ENCODE data around the gene VPS8. TPM values are rescaled to one million over a fixed set of nuclear protein-coding genes. Genes with fewer than 3 reads are reported as not detected.

Gene VPS8
- total RNA-seq, 1 experiment from 2014 or later: 37.6 TPM

DNA sequence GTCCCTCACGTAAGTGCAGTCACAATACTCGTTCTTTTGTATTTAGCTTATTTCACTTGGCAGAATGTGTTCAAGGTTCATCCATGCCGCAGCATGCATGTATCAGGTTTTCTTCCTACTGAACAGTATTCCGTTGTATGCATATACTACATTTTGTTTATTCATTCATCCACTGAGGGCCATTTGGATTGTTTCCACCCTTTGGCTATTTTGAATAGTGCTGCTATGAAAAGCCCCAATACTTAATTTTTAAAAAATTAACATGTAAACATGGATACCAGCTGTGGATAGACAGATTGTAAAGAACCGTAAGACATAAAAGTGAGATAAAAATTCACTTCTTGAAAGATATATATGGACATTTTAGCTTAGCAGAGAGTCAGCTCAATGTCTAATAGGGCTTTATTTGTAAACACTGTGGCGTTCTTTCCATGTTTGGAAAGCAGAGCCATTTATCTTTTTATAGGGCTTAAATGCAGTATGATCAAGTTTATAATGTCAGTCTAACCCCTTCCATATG is 115.9 kb downstream of the VPS8 start:
- POLR2A ChIA-PET: no interaction called here
- intact Hi-C loops (cut with micrococcal nuclease): no loop called here
- Histone ChIP-seq H3K4me2 (ENCODE audit: low read length) (no peak overlapping the region), H3K9me3 (ENCODE audit: control insufficient read depth in 1 of 2, insufficient read depth in 1 of 2, low read depth in 1 of 2, low read length in 2 of 2) (no peaks in the 10 kb centered on the region), H4K20me1 (ENCODE audit: insufficient read depth) (no peaks in the 10 kb centered on the region), H3K27ac (ENCODE audit: low read depth, low read length) (no peak overlapping the region), H3K27me3 (ENCODE audit: insufficient read depth, low read length) (no peaks in the 10 kb centered on the region), H3K9ac (ENCODE audit: low read length) (no peak overlapping the region), H3K4me3 (replicated peaks in 1 of 2; ENCODE audit: low read depth in 1 of 2, low read length in 2 of 2) (no peak overlapping the region), H2AFZ (ENCODE audit: low read depth, low read length, poor library complexity, severe bottlenecking) (no peak overlapping the region), H3K9me2 (ENCODE audit: insufficient read depth) (no peaks in the 10 kb centered on the region), H3K36me3 (ENCODE audit: control insufficient read depth in 1 of 2, insufficient read depth in 2 of 2, low read length in 2 of 2) (no peaks in the 10 kb centered on the region), H3K4me1 (ENCODE audit: control insufficient read depth in 1 of 2, insufficient read depth in 2 of 2, low read length in 2 of 2) (no peaks in the 10 kb centered on the region), H3K79me2 (ENCODE audit: insufficient read depth, low read length) (no peaks in the 10 kb centered on the region)
- BruUV-seq (replicated peaks): no TSS peak
- DNase-seq (ENCODE audit: low read depth, low spot score) (no peak), ATAC-seq (no peak)
- TF ChIP-seq JUND (IDR thresholded peaks at IDR 0.05) (no peak), SRF (IDR thresholded peaks at IDR 0.05; ENCODE audit: low read depth) (no peak), TCF7L2 (IDR thresholded peaks at IDR 0.05; ENCODE audit: borderline replicate concordance, extremely low read depth, insufficient read depth, insufficient read length) (no peak), RAD21 (IDR thresholded peaks at IDR 0.05; ENCODE audit: low read depth) (no peak), ZFX (IDR thresholded peaks at IDR 0.05) (no peak), CEBPB (IDR thresholded peaks at IDR 0.05; ENCODE audit: low read depth) (no peak), CBX3 (IDR thresholded peaks at IDR 0.05; ENCODE audit: low read depth) (no peak), ZNF274 (IDR thresholded peaks at IDR 0.05; ENCODE audit: low read depth, low read length) (no peak), SIN3A (IDR thresholded peaks at IDR 0.05; ENCODE audit: low read depth) (no peak), ELF1 (IDR thresholded peaks at IDR 0.05; ENCODE audit: borderline replicate concordance, low read depth) (no peak), REST (IDR thresholded peaks at IDR 0.05; ENCODE audit: low read depth) (no peak), YY1 (IDR thresholded peaks at IDR 0.05; ENCODE audit: extremely low read depth, insufficient replicate concordance, low read depth, low read length) (no peak), ZBTB33 (IDR thresholded peaks at IDR 0.05; ENCODE audit: extremely low read depth, insufficient replicate concordance, low read length) (no peak), SP1 (IDR thresholded peaks at IDR 0.05; ENCODE audit: low read depth) (no peak), POLR2AphosphoS5 (IDR thresholded peaks at IDR 0.05; ENCODE audit: low read depth, low read length) (no peak)
- TF ChIP-seq, protein P1, sequence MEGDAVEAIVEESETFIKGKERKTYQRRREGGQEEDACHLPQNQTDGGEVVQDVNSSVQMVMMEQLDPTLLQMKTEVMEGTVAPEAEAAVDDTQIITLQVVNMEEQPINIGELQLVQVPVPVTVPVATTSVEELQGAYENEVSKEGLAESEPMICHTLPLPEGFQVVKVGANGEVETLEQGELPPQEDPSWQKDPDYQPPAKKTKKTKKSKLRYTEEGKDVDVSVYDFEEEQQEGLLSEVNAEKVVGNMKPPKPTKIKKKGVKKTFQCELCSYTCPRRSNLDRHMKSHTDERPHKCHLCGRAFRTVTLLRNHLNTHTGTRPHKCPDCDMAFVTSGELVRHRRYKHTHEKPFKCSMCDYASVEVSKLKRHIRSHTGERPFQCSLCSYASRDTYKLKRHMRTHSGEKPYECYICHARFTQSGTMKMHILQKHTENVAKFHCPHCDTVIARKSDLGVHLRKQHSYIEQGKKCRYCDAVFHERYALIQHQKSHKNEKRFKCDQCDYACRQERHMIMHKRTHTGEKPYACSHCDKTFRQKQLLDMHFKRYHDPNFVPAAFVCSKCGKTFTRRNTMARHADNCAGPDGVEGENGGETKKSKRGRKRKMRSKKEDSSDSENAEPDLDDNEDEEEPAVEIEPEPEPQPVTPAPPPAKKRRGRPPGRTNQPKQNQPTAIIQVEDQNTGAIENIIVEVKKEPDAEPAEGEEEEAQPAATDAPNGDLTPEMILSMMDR (IDR thresholded peaks at IDR 0.05 in 2 of 3, conservative IDR thresholded peaks at IDR 0.05 in 1 of 3; ENCODE audit: borderline replicate concordance in 1 of 3, insufficient read depth in 1 of 3, low read depth in 2 of 3, low read length in 2 of 3): no peak
- TF ChIP-seq, protein P2, sequence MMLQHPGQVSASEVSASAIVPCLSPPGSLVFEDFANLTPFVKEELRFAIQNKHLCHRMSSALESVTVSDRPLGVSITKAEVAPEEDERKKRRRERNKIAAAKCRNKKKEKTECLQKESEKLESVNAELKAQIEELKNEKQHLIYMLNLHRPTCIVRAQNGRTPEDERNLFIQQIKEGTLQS (IDR thresholded peaks at IDR 0.05): no peak
- CTCF ChIA-PET: no interaction called here
- RAD21 ChIA-PET (ENCODE audit: low non-redundant PET in 1 of 2, low total read pairs in 2 of 2, uncharacterized antibody in 2 of 2, unreplicated experiment in 2 of 2): no interaction called here

Measured in HCT116 (cell line).